HT1080 (cell line): Measurements from ENCODE around the gene JMJD8. TPM values are rescaled to one million over a fixed set of nuclear protein-coding genes. Genes with fewer than 3 reads are reported as not detected.
A peak's percentile ranks its signal among the peaks of the same experiment; 100 is the strongest.

Experiments
- DNase-seq: peaks from one replicate; pipeline ENCODE4 v3.0.0-alpha.2; 2015; ENCODE audit warnings: low read depth
- total RNA-seq: library from RNA; depleted of rRNA; stranded (reverse); fragments of >200 nt; shearing (Covaris generic); gene quantifications from 2 replicates; pipeline ENCODE4 v1.2.3, GENCODE V29; 2014

The JMJD8 gene
- total RNA-seq, 1 experiment from 2014 or later, result 46.2 TPM

DNA sequence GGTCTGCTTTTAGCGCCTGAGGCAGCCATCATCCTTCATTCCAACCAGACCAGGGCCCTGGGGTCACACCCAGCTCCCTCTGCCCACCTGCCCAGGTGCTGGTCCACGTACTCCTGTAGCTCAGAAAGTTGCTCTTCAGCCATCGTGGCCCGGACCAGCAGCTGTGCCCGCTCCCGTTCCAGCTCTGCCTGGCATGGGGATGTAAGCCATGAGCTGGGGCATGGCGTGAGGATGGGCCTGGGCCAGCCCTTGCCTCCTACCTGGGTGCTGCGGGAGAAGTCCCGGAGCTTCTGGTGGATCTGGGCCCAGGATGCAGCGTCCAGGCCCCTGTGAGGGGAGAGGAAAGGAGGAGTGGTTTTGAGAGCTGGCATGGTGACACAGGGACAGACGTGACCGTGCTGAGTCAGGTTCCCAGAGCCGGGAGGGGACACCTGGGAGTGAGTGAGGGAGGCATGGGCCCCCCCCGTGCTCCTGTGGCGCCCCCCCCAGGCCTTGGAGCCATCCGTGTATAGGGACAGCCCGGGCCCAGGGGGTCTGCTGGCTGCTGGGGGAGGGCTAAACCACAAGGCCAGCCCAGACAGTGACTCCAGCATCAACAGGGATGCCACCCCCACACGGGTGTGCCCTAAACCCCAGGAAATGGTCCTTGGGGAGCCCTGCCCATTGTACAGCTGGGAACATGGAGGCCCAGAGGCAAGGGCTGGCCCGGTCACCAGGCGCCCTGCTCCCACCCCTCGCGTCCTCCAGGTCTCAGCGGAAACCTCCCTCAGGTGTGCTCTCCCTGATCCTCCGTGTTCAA is 38.9 kb upstream of the JMJD8 start:
- no peak for DNase-seq

DNA sequence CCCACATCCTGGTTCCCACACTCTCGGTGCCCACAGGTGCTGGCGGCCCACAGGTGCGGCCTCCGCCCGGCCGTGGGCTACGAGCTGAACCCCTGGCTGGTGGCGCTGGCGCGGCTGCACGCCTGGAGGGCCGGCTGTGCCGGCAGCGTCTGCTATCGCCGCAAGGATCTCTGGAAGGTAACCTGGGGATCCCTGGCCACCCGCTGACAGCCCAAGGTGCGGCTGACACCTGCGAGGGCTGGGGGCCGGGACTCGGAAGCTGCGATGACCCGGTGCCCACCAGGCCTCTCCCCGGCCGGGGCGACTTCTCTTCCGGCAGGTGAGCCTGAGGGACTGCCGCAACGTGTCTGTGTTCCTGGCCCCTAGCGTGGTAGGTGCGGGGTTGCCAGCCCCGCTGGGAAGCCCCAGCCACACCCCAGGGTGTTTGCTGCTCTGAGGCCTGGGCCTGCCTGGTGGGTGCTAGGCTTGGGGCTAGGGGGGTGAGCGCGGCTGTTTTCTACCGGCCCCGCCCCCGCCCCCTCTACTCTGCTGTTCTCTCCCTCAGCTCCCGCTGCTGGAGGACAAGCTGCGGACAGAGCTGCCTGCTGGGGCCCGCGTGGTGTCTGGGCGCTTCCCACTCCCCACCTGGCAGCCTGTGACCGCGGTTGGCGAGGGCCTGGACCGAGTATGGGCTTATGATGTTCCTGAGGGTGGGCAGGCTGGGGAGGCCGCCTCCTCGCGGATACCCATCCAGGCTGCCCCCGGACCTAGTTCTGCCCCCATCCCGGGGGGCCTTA is 37.8 kb upstream of the JMJD8 start:
- DNase-seq, result no peak

DNA sequence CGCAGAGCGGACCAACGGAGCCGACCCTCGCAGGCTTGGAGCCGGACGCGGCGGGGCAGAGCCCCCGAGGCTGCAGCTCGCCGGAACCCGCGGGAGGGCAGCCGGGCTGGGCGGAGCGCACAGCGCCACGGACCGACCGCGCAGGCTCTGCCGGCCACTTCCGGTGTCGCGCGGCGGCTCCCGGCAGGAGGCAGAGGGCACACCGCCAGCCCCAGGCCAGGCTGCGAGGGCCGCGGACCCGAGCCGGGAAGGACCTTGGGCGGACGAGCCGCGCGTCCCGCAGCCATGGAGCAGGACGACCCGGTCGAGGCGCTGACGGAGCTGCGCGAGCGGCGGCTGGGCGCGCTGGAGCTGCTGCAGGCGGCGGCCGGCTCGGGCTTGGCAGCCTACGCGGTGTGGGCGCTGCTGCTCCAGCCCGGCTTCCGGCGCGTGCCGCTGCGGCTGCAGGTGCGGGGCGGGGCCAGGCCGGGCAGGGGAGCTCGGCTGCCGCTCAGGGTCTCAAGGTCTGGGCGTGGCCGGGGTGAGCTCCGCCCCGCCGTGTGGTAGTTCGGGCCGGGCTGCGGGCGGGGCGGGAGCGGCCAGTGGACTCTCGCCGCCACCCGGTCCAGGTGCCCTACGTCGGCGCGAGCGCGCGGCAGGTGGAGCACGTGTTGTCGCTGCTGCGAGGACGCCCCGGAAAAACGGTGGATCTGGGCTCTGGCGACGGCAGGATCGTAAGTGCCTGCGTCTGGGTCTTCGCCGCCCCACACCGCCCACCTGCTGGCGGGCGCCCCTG is 37.0 kb upstream of the JMJD8 start, which contains the start of gene ANTKMT:
TSS of gene ANTKMT (plus strand) at position 157 of the 775 bp plus-strand sequence. CDS start at position 286, 129 bp downstream.
- DNase-seq, result peak; percentile 74

DNA sequence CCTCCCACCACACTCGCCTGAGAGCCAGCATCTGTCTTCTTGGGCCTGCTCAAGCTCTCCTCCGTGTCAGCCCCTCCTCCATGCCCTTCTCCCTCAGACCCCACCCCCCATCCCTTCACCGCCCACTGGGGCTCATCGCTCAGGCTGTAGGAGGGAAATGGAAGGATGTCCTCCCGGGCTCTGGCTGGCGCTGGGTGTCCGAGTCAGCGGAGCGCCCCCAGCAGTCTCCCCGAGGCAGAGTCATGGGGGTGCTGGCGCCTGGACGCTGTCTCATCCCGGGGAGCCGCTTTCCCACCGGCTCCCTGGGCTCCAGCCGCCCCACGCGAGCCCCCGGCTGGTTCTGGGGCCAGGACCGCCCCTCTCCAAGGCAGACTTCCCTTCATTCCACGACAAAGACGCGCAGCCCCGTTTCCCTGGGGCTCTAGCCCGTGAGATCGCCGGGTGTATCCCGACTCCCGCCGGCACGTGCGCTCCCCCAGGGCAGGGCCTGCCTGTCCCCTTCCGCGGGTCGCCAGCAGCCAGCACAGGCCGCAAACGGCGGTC is 36.4 kb upstream of the JMJD8 start:
- DNase-seq, result peak; percentile 83

- DNase-seq, result peak; percentile 67
Observed at GRCh38 chr16:719815-720446, 35.8 kb upstream of the JMJD8 start.

GRCh38 chr16:718922-719321 is 34.8 kb upstream of the JMJD8 start:
- DNase-seq, result no peak

- DNase-seq, result no peak
Observed at GRCh38 chr16:718389-718788, 34.3 kb upstream of the JMJD8 start.

DNA sequence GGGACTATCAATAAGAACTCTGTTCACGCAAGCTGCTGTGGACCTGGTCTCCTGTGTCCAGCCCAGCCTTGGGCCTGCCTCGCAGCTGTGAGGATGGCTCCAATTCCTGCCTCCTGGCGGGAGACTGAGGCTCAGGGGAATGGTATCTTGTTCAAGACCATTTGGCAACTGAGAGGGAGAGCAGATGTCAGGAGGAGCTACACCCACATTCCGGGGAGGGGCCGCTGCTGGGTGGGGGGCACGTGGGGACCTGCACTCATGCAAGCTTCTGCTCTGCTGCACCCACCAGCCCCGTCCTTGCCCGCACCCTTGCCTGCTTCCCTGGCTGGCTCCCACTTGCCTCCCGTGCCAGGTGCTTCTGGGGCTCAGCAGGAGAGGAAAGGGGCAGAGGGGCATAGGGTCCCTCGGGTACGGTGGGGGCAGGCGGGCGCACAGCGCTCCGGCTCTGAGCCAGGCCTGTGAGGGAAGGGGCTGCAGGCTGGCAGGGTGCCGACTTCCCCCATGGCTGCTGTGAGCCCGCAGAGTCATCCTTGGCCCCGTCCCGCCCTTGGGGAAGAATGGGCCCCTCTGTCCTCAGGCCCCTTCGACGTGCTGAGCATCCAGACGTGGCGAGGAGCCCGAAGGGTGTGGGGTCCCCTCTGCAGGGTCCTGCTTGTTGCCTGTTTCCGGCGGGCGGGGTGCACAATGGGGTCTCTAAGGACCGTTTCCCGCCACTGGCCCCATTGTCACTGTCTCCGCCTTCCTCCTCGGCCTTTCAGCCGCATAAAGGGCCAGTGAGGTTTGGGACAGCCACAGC is 33.5 kb upstream of the JMJD8 start:
- no peak for DNase-seq

GRCh38 chr16:716768-717325 is 32.7 kb upstream of the JMJD8 start:
- no peak for DNase-seq

- no peak for DNase-seq
Observed at GRCh38 chr16:716200-716568, 32.0 kb upstream of the JMJD8 start.

- no peak for DNase-seq
Observed at GRCh38 chr16:715477-716199, 31.5 kb upstream of the JMJD8 start.

DNA sequence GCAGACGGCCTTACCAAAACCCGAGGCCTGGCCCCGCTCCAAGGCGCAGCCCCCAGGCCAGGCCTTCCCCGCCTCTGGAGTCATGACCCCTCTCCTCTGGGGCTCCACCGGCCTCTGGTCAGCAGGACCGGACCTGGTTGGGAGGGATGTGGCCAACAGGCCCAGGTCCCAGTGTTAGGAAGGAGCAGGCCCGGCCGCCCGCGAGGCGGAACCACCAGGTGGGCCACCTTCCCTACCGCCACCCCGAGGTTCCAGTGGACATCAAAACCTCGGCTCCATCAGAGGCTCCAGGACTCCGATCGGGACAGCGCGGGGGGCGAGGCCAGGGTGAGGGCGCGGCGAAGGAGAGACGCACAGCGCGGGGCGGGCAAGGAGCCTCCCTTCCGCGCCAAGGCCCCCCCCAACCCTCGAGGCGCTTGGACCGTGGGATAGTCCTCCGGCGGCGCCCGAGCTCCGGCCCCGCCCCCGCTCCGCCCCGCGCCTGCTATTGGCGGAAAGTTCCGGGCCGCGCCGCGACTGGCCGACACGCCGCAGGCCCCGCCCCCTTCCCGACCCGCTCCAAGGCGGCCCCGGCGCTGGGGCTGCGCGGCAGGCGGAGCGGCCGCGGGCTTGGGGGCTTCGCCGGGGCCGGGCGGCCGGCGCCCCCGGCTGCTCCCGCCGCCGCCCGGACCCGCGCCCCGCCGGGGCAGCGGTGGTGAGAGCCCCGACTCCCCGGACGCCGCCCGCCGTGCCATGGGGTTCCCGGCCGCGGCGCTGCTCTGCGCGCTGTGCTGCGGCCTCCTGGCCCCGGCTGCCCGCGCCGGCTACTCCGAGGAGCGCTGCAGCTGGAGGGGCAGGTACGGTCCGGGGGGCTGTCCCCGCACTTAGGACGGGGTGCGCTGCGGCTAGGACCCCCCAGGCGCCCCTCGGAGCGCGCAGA is 30.7 kb upstream of the JMJD8 start, which contains the start of gene METRN:
TSS of gene METRN (plus strand) at position 561 of the 919 bp plus-strand sequence. CDS start at position 733, 172 bp downstream.
- peak; percentile 80 for DNase-seq

DNA sequence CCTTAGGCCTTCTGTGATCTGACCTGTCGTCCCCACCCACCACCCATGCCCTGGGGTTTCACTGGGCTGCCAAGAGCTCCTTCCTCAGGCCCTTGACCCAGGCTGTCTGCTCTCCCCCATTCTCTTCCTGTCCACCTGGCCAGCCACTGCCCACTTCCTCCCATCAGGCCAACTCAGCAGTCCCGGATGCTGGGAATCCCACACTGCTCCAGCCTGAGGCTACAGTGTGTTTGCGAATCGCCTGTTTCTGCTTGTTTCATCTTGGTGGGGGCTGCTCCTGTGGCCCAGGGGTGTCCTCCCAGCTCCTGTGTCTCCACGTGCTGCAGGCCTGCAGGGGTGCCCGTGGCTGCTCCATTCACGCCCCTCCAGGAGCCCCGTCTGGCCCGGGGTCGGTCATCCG is 29.9 kb upstream of the JMJD8 start:
- DNase-seq, result peak; percentile 60

DNA sequence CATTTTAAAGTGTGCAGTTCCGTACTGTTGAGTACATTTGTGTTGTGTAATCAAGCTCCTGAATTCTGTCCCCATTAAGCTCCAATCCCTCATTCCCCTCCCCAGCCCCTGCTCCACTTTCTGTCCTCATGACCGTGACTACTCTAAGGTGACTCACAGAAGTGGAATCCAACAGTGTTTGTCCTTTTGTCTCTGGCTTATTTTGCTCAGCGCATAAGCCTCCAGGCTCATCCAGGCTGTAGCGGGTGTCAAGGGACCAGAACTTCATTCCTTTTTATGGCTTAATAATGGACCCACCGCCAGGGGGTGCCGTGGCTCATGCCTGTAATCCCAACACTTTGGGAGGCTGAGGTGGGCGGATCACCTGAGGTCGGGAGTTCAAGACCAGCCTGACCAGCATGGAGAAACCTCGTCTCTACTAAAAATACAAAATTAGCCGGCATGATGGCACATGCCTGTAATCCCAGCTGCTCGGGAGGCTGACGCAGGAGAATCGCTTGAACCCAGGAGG is 28.7 kb upstream of the JMJD8 start:
- DNase-seq, result peak; percentile 96

DNA sequence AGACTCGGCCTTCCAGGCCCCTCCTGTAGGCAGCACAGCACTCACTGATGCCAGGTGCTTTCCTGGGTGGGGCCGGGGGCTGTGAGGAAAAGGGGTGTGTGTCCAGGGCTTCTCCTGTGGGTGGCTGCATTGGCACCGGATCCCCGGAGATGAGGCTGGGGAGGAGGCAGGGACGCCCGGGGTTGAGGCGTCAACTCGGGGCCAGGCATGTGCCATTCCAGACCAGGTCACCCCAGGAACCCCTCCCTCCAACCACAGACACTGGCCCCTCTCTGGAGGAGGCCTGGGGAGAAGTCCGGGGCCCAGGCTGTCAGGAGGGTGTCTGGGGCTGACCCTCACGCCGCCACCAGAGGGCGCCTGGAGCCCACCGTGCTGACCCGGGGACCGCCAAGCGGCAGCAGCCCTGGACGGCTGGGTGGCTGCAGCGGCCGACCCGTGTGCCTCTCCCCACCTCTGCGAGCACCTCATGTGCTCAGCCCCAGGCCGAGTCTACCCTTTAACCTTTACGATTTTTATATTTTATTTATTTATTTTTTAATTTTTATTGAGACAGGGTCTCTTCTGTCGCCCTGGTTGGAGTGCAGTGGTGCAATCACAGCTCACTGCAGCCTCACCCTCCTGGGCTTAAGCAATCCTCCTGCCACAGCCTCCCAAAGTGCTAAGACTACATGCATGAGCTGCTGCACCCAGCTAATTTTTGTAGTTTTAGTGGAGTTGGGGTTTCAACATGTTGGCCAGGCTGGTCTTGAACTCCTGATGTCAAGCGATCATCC is 27.6 kb upstream of the JMJD8 start:
- peak; percentile 67 for DNase-seq

DNA sequence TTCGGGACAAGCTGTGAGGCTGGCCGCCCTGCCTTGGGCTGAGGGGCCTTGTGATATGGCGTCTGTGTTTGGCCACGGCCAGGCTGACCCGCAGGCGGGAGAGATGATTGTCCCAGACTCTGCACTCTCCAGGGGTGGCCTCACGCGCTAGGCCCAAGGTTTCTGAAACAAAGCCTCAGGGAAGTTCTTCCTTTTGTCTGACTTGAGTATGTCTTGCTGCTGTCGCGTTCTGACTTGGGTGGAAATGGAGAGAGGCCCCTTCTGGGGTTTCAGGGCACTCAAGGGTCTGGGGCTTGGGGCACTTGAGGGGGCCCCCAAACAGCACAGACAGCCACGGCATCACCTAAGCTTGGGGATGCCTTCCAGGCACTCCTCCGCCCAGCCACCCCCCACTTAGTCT is 26.9 kb upstream of the JMJD8 start:
- DNase-seq, result no peak

GRCh38 chr16:710500-711075 is 26.5 kb upstream of the JMJD8 start:
- DNase-seq, result no peak
